ENCODE data around the gene GRIK4.

DNA sequence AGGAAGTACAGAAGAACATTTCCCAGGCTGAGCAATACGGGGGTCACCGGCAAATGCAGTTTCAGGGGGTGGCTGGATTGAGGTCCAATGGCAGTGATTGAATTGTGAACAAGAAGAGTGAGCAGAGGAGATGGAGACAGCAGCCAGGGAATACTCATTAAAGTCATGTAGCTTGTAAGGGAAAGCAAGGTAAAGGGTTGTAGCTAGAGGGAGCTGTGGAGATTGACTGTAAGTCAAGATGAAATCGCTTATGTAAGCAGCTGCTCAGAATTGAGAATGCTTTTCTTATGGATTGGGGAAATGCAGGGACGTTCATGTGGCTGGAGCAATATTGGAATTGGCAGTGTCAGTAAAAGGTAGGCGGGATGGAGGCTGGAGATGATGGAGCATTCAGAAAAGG is 401.0 kb downstream of the GRIK4 start:
- TF ChIP-seq, protein P1, sequence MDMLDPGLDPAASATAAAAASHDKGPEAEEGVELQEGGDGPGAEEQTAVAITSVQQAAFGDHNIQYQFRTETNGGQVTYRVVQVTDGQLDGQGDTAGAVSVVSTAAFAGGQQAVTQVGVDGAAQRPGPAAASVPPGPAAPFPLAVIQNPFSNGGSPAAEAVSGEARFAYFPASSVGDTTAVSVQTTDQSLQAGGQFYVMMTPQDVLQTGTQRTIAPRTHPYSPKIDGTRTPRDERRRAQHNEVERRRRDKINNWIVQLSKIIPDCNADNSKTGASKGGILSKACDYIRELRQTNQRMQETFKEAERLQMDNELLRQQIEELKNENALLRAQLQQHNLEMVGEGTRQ (CRISPR knock-in tag; IDR thresholded peaks at IDR 0.05): no peak
- TF ChIP-seq, protein P2, sequence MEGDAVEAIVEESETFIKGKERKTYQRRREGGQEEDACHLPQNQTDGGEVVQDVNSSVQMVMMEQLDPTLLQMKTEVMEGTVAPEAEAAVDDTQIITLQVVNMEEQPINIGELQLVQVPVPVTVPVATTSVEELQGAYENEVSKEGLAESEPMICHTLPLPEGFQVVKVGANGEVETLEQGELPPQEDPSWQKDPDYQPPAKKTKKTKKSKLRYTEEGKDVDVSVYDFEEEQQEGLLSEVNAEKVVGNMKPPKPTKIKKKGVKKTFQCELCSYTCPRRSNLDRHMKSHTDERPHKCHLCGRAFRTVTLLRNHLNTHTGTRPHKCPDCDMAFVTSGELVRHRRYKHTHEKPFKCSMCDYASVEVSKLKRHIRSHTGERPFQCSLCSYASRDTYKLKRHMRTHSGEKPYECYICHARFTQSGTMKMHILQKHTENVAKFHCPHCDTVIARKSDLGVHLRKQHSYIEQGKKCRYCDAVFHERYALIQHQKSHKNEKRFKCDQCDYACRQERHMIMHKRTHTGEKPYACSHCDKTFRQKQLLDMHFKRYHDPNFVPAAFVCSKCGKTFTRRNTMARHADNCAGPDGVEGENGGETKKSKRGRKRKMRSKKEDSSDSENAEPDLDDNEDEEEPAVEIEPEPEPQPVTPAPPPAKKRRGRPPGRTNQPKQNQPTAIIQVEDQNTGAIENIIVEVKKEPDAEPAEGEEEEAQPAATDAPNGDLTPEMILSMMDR (IDR thresholded peaks at IDR 0.05): no peak

Data from WTC11 (cell line).